GM18909 (cell line): ENCODE measurements around the gene LRFN2.

Source experiments
- ATAC-seq: cut with Tn5 transposase; IDR thresholded peaks from one replicate; pipeline ENCODE4 v1.9.1; 2021; ENCODE audit warnings: mild to moderate bottlenecking; ENCODE audit not compliant: unreplicated experiment, poor library complexity

LRFN2 gene

GRCh38 chr6:40588070-40588384 lies 863 bp upstream of the LRFN2 start:
- no peak for ATAC-seq

- no peak for ATAC-seq
Measured at GRCh38 chr6:40586369-40587201, 579 bp downstream of the LRFN2 start.

GRCh38 chr6:40585651-40586269 lies 1.4 kb downstream of the LRFN2 start:
- no peak for ATAC-seq

- ATAC-seq, result no peak
Measured at GRCh38 chr6:40585223-40585622, 1.9 kb downstream of the LRFN2 start.

GRCh38 chr6:40584741-40585140 lies 2.4 kb downstream of the LRFN2 start:
- ATAC-seq, result no peak

- no peak for ATAC-seq
Measured at GRCh38 chr6:40583709-40584108, 3.5 kb downstream of the LRFN2 start.

GRCh38 chr6:40582892-40583291 lies 4.3 kb downstream of the LRFN2 start:
- ATAC-seq, result no peak

GRCh38 chr6:40579101-40579500 lies 8.1 kb downstream of the LRFN2 start:
- no peak for ATAC-seq

GRCh38 chr6:40577672-40578071 lies 9.5 kb downstream of the LRFN2 start:
- no peak for ATAC-seq

GRCh38 chr6:40573221-40573620 lies 13.9 kb downstream of the LRFN2 start:
- no peak for ATAC-seq

- no peak for ATAC-seq
Measured at GRCh38 chr6:40569162-40569910, 17.8 kb downstream of the LRFN2 start.

- ATAC-seq, result no peak
Measured at GRCh38 chr6:40568062-40568708, 19.0 kb downstream of the LRFN2 start.

GRCh38 chr6:40563111-40563510 lies 24.1 kb downstream of the LRFN2 start:
- ATAC-seq, result no peak

GRCh38 chr6:40559056-40559455 lies 28.1 kb downstream of the LRFN2 start:
- ATAC-seq, result no peak

GRCh38 chr6:40558102-40558501 lies 29.1 kb downstream of the LRFN2 start:
- no peak for ATAC-seq

GRCh38 chr6:40556881-40557280 lies 30.3 kb downstream of the LRFN2 start:
- no peak for ATAC-seq

GRCh38 chr6:40556023-40556422 lies 31.1 kb downstream of the LRFN2 start:
- no peak for ATAC-seq

GRCh38 chr6:40555092-40555491 lies 32.1 kb downstream of the LRFN2 start:
- no peak for ATAC-seq

GRCh38 chr6:40552941-40553340 lies 34.2 kb downstream of the LRFN2 start:
- no peak for ATAC-seq

GRCh38 chr6:40551966-40552505 lies 35.1 kb downstream of the LRFN2 start:
- no peak for ATAC-seq
